ENCODE results near the gene PLEKHG4. TPM values are rescaled to one million over a fixed set of nuclear protein-coding genes. Genes with fewer than 3 reads are reported as not detected.

Gene PLEKHG4
- total RNA-seq, 4 donors from 2014 or later, result 6.8 to 45.3 (median 17.1) TPM

GRCh38 chr16:67233596-67233995, 45.7 kb upstream of the PLEKHG4 start:
- H3K9me3 ChIP-seq, result no peaks in the 10 kb centered on the region
- no peaks in the 10 kb centered on the region for H3K4me1 ChIP-seq
- H3K4me3 ChIP-seq, result no peak overlapping the region
- H3K36me3 ChIP-seq, result no peaks in the 10 kb centered on the region
- H3K27me3 ChIP-seq, result no peaks in the 10 kb centered on the region
- intact Hi-C loops (cut with DNase I; ENCODE audit: low total_unique reads), result no loop called here
- TF ChIP-seq, protein P1, sequence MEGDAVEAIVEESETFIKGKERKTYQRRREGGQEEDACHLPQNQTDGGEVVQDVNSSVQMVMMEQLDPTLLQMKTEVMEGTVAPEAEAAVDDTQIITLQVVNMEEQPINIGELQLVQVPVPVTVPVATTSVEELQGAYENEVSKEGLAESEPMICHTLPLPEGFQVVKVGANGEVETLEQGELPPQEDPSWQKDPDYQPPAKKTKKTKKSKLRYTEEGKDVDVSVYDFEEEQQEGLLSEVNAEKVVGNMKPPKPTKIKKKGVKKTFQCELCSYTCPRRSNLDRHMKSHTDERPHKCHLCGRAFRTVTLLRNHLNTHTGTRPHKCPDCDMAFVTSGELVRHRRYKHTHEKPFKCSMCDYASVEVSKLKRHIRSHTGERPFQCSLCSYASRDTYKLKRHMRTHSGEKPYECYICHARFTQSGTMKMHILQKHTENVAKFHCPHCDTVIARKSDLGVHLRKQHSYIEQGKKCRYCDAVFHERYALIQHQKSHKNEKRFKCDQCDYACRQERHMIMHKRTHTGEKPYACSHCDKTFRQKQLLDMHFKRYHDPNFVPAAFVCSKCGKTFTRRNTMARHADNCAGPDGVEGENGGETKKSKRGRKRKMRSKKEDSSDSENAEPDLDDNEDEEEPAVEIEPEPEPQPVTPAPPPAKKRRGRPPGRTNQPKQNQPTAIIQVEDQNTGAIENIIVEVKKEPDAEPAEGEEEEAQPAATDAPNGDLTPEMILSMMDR (IDR thresholded peaks at IDR 0.05), result no peak
- no peak for TF ChIP-seq POLR2A (IDR thresholded peaks at IDR 0.05)
- no peak for DNase-seq
- H3K27ac ChIP-seq, result no peak overlapping the region

DNA sequence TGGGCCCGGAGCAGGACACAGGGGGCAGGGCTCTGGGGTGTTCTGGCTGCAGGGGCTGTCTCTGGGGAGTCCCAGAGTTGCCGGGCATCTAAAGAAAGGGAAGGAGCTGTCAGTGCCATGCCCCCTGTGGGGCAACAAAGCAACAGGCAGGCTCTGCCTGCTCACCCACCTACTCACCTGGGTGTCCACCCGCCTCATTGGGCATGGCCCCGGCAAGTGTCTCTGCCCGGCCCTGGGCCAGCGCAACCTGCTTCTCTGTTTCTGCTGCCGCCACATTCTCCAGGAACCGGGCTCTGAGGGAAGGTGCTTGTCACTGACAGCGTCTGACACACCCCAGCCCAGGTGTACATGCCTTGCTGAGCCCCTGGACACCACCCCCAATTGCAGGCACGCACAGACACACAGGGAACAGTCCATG, 45.1 kb upstream of the PLEKHG4 start:
- Histone ChIP-seq H3K36me3 (no peaks in the 10 kb centered on the region), H3K27ac (no peak overlapping the region), H3K4me3 (no peak overlapping the region), H3K9me3 (no peaks in the 10 kb centered on the region), H3K4me1 (no peaks in the 10 kb centered on the region), H3K27me3 (no peaks in the 10 kb centered on the region)
- no peak for TF ChIP-seq POLR2A (IDR thresholded peaks at IDR 0.05)
- TF ChIP-seq, protein P1 (IDR thresholded peaks at IDR 0.05), result no peak
- intact Hi-C loops (cut with DNase I; ENCODE audit: low total_unique reads), result no loop called here
- DNase-seq, result no peak

- Histone ChIP-seq H3K27me3 (no peaks in the 10 kb centered on the region), H3K4me1 (peaks cover 0 to 6% of the 10 kb centered on the region in 2 donors), H3K4me3 (no peak overlapping the region), H3K36me3 (no peaks in the 10 kb centered on the region), H3K27ac (no peak overlapping the region), H3K9me3 (no peaks in the 10 kb centered on the region)
- DNase-seq, result no peak
- intact Hi-C loops (cut with DNase I; ENCODE audit: low total_unique reads), result no loop called here
- no peak for TF ChIP-seq POLR2A (IDR thresholded peaks at IDR 0.05)
- TF ChIP-seq, protein P1 (IDR thresholded peaks at IDR 0.05), result no peak
These were observed 43.3 kb upstream of the PLEKHG4 start for GRCh38 chr16:67235816-67236562.

GRCh38 chr16:67236563-67237395, 42.6 kb upstream of the PLEKHG4 start:
- no peaks in the 10 kb centered on the region for H3K27me3 ChIP-seq
- intact Hi-C loops (cut with DNase I; ENCODE audit: low total_unique reads), result no loop called here
- peak in 1 of 2 donors; percentile 44 for DNase-seq
- H3K4me1 ChIP-seq, result peaks cover 0 to 6% of the 10 kb centered on the region in 2 donors
- H3K9me3 ChIP-seq, result no peaks in the 10 kb centered on the region
- no peak overlapping the region for H3K4me3 ChIP-seq
- no peaks in the 10 kb centered on the region for H3K36me3 ChIP-seq
- TF ChIP-seq, protein P1 (IDR thresholded peaks at IDR 0.05), result no peak
- TF ChIP-seq POLR2A (IDR thresholded peaks at IDR 0.05), result no peak
- H3K27ac ChIP-seq, result no peak overlapping the region

All from uterus (tissue), 4 donors.